ENCODE results near the gene CHRNA3.

DNA sequence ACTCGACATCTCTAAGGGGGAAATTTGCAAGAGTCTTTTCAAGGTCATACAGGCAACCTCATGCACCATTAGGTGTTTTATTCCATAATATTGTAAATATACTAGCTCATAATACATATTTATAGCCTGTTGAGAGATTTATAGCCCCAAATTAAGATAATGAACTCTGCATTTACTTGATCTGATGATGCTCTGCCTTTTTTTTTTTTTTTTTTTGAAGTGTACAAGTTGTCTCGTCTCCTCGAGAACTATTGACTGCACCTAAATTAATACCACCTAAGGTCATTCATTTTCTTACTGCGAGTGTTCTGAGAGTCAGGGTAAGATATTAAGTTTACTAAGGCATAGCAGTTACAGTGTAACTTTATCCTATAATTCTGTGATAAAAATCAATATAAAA is 49.4 kb downstream of the CHRNA3 start:
- TF ChIP-seq, protein P1, sequence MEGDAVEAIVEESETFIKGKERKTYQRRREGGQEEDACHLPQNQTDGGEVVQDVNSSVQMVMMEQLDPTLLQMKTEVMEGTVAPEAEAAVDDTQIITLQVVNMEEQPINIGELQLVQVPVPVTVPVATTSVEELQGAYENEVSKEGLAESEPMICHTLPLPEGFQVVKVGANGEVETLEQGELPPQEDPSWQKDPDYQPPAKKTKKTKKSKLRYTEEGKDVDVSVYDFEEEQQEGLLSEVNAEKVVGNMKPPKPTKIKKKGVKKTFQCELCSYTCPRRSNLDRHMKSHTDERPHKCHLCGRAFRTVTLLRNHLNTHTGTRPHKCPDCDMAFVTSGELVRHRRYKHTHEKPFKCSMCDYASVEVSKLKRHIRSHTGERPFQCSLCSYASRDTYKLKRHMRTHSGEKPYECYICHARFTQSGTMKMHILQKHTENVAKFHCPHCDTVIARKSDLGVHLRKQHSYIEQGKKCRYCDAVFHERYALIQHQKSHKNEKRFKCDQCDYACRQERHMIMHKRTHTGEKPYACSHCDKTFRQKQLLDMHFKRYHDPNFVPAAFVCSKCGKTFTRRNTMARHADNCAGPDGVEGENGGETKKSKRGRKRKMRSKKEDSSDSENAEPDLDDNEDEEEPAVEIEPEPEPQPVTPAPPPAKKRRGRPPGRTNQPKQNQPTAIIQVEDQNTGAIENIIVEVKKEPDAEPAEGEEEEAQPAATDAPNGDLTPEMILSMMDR (IDR thresholded peaks at IDR 0.05) = no peak
- TF ChIP-seq POLR2AphosphoS5 (IDR thresholded peaks at IDR 0.05; ENCODE audit: insufficient read depth in 1 of 2, low read depth in 1 of 2) = no peak

Measured in vagina (tissue), 2 donors.